Activated CD4-positive, alpha-beta T cell treated with anti-CD3 and anti-CD28 coated beads, Interleukin-2, amount 10 ng/mL, durations not matched to agents 7 days and 5 days (primary cell): ENCODE data around the gene CCND2. TPM values are rescaled to one million over a fixed set of nuclear protein-coding genes. Genes with fewer than 3 reads are reported as not detected.

Experiments used
- CTCF ChIA-PET: fragments of 350-600 bp; sonication (Branson Sonifier 250); formaldehyde crosslinking; loops from one replicate; lab custom pipeline; 2021; ENCODE audit warnings: antibody characterized with exemption; lab: Charles Lee
- POLR2A ChIA-PET: fragments of 350-600 bp; sonication (Branson Sonifier 250); formaldehyde crosslinking; loops from one replicate; lab custom pipeline; 2021; ENCODE audit warnings: antibody characterized with exemption; lab: Charles Lee
- DNase-seq: peaks from one replicate; pipeline ENCODE4 v3.0.0-alpha.2; 2020
- H3K27ac Mint-ChIP-seq: one replicate; pipeline ENCODE4 v1.8.0; 2021; ENCODE audit warnings: mild to moderate bottlenecking, moderate library complexity, mixed read lengths
- H3K27me3 Mint-ChIP-seq: one replicate; pipeline ENCODE4 v1.8.0; 2021; ENCODE audit warnings: mixed read lengths
- H3K36me3 Mint-ChIP-seq: one replicate; pipeline ENCODE4 v1.8.0; 2021; ENCODE audit warnings: low read depth, mixed read lengths
- H3K4me1 Mint-ChIP-seq: one replicate; pipeline ENCODE4 v1.8.0; 2021; ENCODE audit warnings: mixed read lengths
- H3K4me3 Mint-ChIP-seq: one replicate; pipeline ENCODE4 v1.8.0; 2021; ENCODE audit warnings: mild to moderate bottlenecking, moderate library complexity, mixed read lengths
- H3K9me3 Mint-ChIP-seq: one replicate; pipeline ENCODE4 v1.8.0; 2021; ENCODE audit warnings: mixed read lengths
- total RNA-seq, 2 experiments: library from RNA; stranded (reverse); gene quantifications; one replicate each; pipeline ENCODE4 v1.2.3, GENCODE V29; 2021

CCND2 gene
- total RNA-seq, 2 experiments from 2014 or later = 290 to 332 TPM

DNA sequence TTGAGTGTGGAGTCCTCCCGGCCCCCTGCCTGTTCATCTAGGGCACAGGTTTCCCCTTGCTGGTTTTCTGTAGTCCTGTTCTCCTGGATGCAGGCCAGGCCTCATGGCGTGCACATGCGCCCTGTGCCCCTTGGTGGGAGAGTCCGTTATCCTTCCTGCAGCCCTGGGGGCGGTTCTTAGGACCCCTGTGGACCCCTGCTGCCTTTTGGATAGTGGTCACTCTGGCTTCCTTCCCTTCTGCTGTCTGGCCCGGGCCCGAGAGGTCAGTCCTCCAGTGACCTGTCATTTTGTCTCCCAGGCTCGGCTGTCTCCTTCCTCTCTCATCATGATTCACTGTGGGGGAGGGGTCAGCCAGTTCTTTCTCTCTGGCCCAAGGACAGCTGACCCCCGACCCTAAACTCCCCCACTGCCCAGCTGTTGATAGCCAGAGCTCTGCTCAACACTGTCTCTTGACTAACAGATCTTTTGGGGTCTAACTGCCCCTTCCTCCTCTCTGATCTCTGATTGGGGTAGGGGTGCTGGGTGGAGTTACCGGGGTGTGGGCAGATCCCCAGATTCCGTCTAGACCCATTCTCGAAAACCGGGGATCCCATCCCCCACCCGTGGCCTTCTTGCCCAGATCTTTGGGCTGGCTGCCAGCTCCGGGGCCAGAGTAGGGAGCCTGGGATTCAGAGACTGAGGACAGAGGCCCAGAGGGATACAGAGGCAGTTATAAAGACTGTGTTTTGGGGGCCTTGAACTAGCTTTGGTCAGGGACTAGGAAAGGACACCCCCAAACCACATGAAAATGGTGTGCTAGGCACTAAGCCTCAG is 7.0 kb downstream of the CCND2 start:
- H3K36me3 Mint-ChIP-seq = peaks cover 81% of the 10 kb centered on the region
- CTCF ChIA-PET = interaction anchor here (0.7 to 5.6 kb wide), 4 partner anchors 9 to 276 kb away, joined by 3 to 47 read pairs (median 6); no protein-coding TSS in a partner anchor
- H3K4me3 Mint-ChIP-seq = no peak overlapping the region
- no peak for DNase-seq
- peaks cover 83% of the 10 kb centered on the region for H3K4me1 Mint-ChIP-seq
- H3K9me3 Mint-ChIP-seq = no peaks in the 10 kb centered on the region
- POLR2A ChIA-PET = no interaction called here
- H3K27me3 Mint-ChIP-seq = no peaks in the 10 kb centered on the region
- H3K27ac Mint-ChIP-seq = no peak overlapping the region

- Mint-ChIP-seq H3K27ac (no peak overlapping the region), H3K4me3 (no peak overlapping the region), H3K4me1 (peaks cover 85% of the 10 kb centered on the region), H3K36me3 (peaks cover 81% of the 10 kb centered on the region), H3K9me3 (no peaks in the 10 kb centered on the region), H3K27me3 (no peaks in the 10 kb centered on the region)
- DNase-seq = no peak
- ChIA-PET POLR2A (no interaction called here), CTCF (interaction anchor here (0.7 to 1.4 kb wide), 2 partner anchors 15 to 175 kb away, joined by 3 read pairs; no protein-coding TSS in a partner anchor)
Measured at GRCh38 chr12:4281173-4281654, 7.7 kb downstream of the CCND2 start.

GRCh38 chr12:4282103-4282891 is 8.7 kb downstream of the CCND2 start:
- no peak overlapping the region for H3K27ac Mint-ChIP-seq
- no peak for DNase-seq
- H3K4me1 Mint-ChIP-seq = peaks cover 87% of the 10 kb centered on the region
- POLR2A ChIA-PET = no interaction called here
- no peak overlapping the region for H3K4me3 Mint-ChIP-seq
- H3K36me3 Mint-ChIP-seq = peaks cover 80% of the 10 kb centered on the region
- CTCF ChIA-PET = interaction anchor here (0.9 to 1.4 kb wide), 2 partner anchors 175 to 176 kb away, joined by 3 read pairs; no protein-coding TSS in a partner anchor
- H3K9me3 Mint-ChIP-seq = no peaks in the 10 kb centered on the region
- no peaks in the 10 kb centered on the region for H3K27me3 Mint-ChIP-seq

GRCh38 chr12:4282892-4283511 is 9.4 kb downstream of the CCND2 start:
- no peak for DNase-seq
- Mint-ChIP-seq H3K27me3 (no peaks in the 10 kb centered on the region), H3K9me3 (no peaks in the 10 kb centered on the region), H3K36me3 (peaks cover 81% of the 10 kb centered on the region), H3K27ac (no peak overlapping the region), H3K4me3 (no peak overlapping the region), H3K4me1 (peaks cover 89% of the 10 kb centered on the region)
- CTCF ChIA-PET = interaction anchor here (0.7 to 1.2 kb wide), 4 partner anchors 176 to 397 kb away, joined by 3 read pairs; no protein-coding TSS in a partner anchor
- POLR2A ChIA-PET = interaction anchor here (0.5 to 0.7 kb wide), 3 partner anchors 10 to 1391 kb away, joined by 3 read pairs; no protein-coding TSS in a partner anchor

DNA sequence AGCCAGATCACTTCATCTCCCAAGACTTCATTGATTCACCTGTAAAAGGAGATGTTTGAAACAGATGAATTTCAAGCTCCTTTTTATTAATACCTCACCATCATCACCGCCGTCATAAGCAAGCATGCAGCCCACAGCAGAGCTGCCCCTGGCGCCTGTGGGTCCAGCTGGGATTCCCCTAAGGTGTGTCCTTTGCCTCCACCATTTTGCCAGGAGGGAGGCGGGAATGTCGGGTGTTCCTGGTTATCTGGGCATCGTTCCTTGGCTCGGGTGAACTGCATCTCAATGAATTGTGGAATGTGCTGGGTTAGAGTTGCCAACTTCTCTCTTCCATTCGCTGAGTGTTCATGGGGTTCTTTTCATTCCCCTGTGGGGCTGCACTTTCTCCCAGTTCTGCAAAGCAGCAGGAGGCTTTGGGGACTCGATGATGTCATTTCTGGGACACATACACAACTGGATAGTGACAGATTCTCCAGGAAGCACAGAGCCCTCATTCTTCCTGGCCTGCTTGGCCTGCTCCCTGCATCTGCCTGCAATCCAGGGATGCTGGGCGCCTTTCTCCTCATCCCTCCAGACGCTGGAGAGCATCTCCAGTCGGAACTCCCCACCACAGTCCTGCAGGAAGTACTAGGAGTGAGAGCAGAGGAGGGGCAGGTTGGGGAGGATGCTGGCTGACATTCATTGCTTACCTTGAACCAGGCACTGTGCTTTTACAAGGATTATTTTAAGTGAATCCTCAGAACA is 10.1 kb downstream of the CCND2 start:
- Mint-ChIP-seq H3K36me3 (peaks cover 81% of the 10 kb centered on the region), H3K4me3 (no peak overlapping the region), H3K9me3 (no peaks in the 10 kb centered on the region), H3K27ac (peak overlapping the region; percentile 67), H3K27me3 (no peaks in the 10 kb centered on the region), H3K4me1 (peaks cover 89% of the 10 kb centered on the region)
- ChIA-PET CTCF (interaction anchor here (0.6 to 1.2 kb wide), 6 partner anchors 177 to 1474 kb away, joined by 3 to 6 read pairs (median 3); no protein-coding TSS in a partner anchor), POLR2A (interaction anchor here (0.5 to 0.7 kb wide), 3 partner anchors 10 to 1392 kb away, joined by 3 read pairs; no protein-coding TSS in a partner anchor)
- no peak for DNase-seq

DNA sequence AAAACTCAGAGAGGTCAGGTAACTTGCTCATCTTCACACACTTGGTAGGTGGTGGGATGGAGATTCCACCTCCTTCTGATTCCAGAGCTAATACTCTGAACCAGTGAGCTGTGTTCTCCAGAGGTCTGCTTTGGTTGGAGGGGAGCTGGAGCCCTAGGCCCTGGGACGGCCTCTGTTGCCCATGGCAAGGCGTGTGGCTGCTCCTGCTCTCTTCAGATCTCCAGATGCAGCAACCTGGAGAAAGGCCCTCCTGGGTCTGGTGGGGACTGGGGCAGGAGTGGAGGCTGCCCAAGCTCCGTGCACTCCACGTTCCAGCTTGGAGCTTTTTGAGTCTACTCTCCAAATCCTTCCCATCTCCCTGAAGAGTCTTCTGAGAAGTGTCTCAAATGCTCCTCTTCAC is 10.7 kb downstream of the CCND2 start:
- peak overlapping the region; percentile 36 for H3K27ac Mint-ChIP-seq
- no peak for DNase-seq
- H3K4me1 Mint-ChIP-seq = peaks cover 89% of the 10 kb centered on the region
- POLR2A ChIA-PET = interaction anchor here (0.7 kb wide), 1 partner anchor 13 kb away, joined by 3 read pairs; no protein-coding TSS in a partner anchor
- H3K36me3 Mint-ChIP-seq = peaks cover 81% of the 10 kb centered on the region
- H3K27me3 Mint-ChIP-seq = no peaks in the 10 kb centered on the region
- H3K4me3 Mint-ChIP-seq = no peak overlapping the region
- H3K9me3 Mint-ChIP-seq = no peaks in the 10 kb centered on the region
- CTCF ChIA-PET = interaction anchor here (0.6 to 0.7 kb wide), 3 partner anchors 44 to 1474 kb away, joined by 3 to 6 read pairs (median 4); no protein-coding TSS in a partner anchor

- no peak overlapping the region for H3K4me3 Mint-ChIP-seq
- POLR2A ChIA-PET = no interaction called here
- no peaks in the 10 kb centered on the region for H3K27me3 Mint-ChIP-seq
- DNase-seq = no peak
- peaks cover 88% of the 10 kb centered on the region for H3K4me1 Mint-ChIP-seq
- CTCF ChIA-PET = interaction anchor here (0.7 to 2.7 kb wide), 2 partner anchors 8 to 45 kb away, joined by 3 to 9 read pairs; no protein-coding TSS in a partner anchor
- peaks cover 84% of the 10 kb centered on the region for H3K36me3 Mint-ChIP-seq
- H3K9me3 Mint-ChIP-seq = no peaks in the 10 kb centered on the region
- H3K27ac Mint-ChIP-seq = no peak overlapping the region
Measured at GRCh38 chr12:4285070-4285469, 11.5 kb downstream of the CCND2 start.

DNA sequence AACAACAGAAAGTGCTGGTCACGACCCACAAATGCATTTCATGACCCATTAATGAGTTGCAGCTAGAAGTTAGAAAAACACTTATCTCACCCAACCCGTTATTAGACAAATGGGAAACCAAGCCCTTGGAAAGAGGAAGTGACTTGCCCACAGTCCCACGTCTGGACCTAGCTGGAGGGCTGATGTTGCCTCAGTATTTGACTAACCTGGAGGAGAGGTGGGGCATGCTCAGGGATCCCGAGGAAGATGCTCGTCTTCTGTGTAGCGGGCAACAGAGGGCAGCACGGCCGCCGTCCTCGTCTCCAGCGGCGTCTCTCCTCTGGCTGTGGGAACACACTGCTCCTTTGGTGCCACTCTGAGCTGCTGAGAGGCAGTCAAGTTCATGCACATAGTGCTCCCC is 12.7 kb downstream of the CCND2 start:
- Mint-ChIP-seq H3K9me3 (no peaks in the 10 kb centered on the region), H3K36me3 (peaks cover 82% of the 10 kb centered on the region), H3K27ac (peak overlapping the region; percentile 65), H3K4me1 (peaks cover 88% of the 10 kb centered on the region), H3K27me3 (no peaks in the 10 kb centered on the region), H3K4me3 (no peak overlapping the region)
- ChIA-PET POLR2A (no interaction called here), CTCF (interaction anchor here (0.7 to 2.7 kb wide), 2 partner anchors 10 to 401 kb away, joined by 4 to 9 read pairs; no protein-coding TSS in a partner anchor)
- no peak for DNase-seq

GRCh38 chr12:4286771-4287317 is 13.3 kb downstream of the CCND2 start:
- Mint-ChIP-seq H3K27ac (peak overlapping the region; percentile 21), H3K9me3 (no peaks in the 10 kb centered on the region), H3K4me1 (peaks cover 90% of the 10 kb centered on the region), H3K36me3 (peaks cover 83% of the 10 kb centered on the region), H3K4me3 (no peak overlapping the region), H3K27me3 (no peaks in the 10 kb centered on the region)
- no peak for DNase-seq
- ChIA-PET POLR2A (no interaction called here), CTCF (interaction anchor here (0.7 to 2.7 kb wide), 2 partner anchors 10 to 402 kb away, joined by 4 to 9 read pairs; no protein-coding TSS in a partner anchor)

GRCh38 chr12:4287325-4288211 is 14.0 kb downstream of the CCND2 start:
- Mint-ChIP-seq H3K9me3 (no peaks in the 10 kb centered on the region), H3K4me1 (peaks cover 90% of the 10 kb centered on the region), H3K27ac (peak overlapping the region; percentile 51), H3K27me3 (no peaks in the 10 kb centered on the region), H3K36me3 (peaks cover 82% of the 10 kb centered on the region), H3K4me3 (no peak overlapping the region)
- ChIA-PET POLR2A (no interaction called here), CTCF (interaction anchor here (0.5 to 2.7 kb wide), 2 partner anchors 11 to 1425 kb away, joined by 5 to 9 read pairs; no protein-coding TSS in a partner anchor)
- no peak for DNase-seq
